Peyer's patch (tissue), 4 donors: ENCODE measurements around the gene PALS2. TPM values are rescaled to one million over a fixed set of nuclear protein-coding genes. Genes with fewer than 3 reads are reported as not detected.

Experiments
- DNase-seq, 3 donors: peaks; one replicate each; pipeline ENCODE4 v3.0.0-alpha.2; 2017 to 2019
- H3K27ac ChIP-seq, 4 donors: fragments of 200-600 bp; sonication (generic); one replicate each; pipeline ENCODE4 v1.5.1; 2016 to 2019
- H3K27me3 ChIP-seq, 2 donors: fragments of 200-600 bp; sonication (generic); one replicate each; pipeline ENCODE4 v1.5.1; 2019
- H3K36me3 ChIP-seq, 3 donors: fragments of 200-600 bp; sonication (generic); one replicate each; pipeline ENCODE4 v1.5.1; 2016 to 2019
- H3K4me1 ChIP-seq, 4 donors: fragments of 200-600 bp; sonication (generic); one replicate each; pipeline ENCODE4 v1.5.1; 2016 to 2019
- H3K4me3 ChIP-seq, 4 donors: fragments of 200-600 bp; sonication (generic); 1 replicate in 3 of 4; 2 replicates in 1 of 4; pipeline ENCODE4 v1.5.1; 2016 to 2019; ENCODE audit warnings: mild to moderate bottlenecking in 1 of 4
- H3K9me3 ChIP-seq, 4 donors: fragments of 200-600 bp; sonication (generic); one replicate each; pipeline ENCODE4 v1.5.1; 2016 to 2019; ENCODE audit warnings: mild to moderate bottlenecking in 1 of 4
- POLR2A ChIP-seq, 2 donors: fragments of 450-650 bp; IDR thresholded peaks; one replicate each; pipeline ENCODE4 v1.5.1; 2017; ENCODE audit warnings: antibody characterized with exemption in 2 of 2, mild to moderate bottlenecking in 2 of 2, moderate library complexity in 2 of 2
- total RNA-seq, 4 donors: library from RNA; depleted of rRNA; stranded (reverse); fragments of >200 nt; gene quantifications; one replicate each; pipeline ENCODE4 v1.1.0, GENCODE V29; 2016
- TF ChIP-seq, protein P1 (sequence below), 6 experiments: fragments of 450-650 bp in 4 of 6; fragments of 200-600 bp in 2 of 6; sonication (generic) in 1 of 6; IDR thresholded peaks; one replicate each; pipeline ENCODE4 v1.5.1; 2017 to 2019; ENCODE audit warnings: antibody characterized with exemption in 6 of 6, mild to moderate bottlenecking in 3 of 6, moderate library complexity in 1 of 6

The PALS2 gene
- total RNA-seq, 4 donors from 2014 or later = 15.3 to 24.8 (median 20.3) TPM

- Histone ChIP-seq H3K4me1 (peaks cover 0 to 7% (median 3%) of the 10 kb centered on the region in 4 donors), H3K4me3 (no peak overlapping the region), H3K36me3 (no peaks in the 10 kb centered on the region), H3K9me3 (no peaks in the 10 kb centered on the region), H3K27ac (no peak overlapping the region), H3K27me3 (no peaks in the 10 kb centered on the region)
- no peak for TF ChIP-seq POLR2A (IDR thresholded peaks at IDR 0.05)
- TF ChIP-seq, protein P1, sequence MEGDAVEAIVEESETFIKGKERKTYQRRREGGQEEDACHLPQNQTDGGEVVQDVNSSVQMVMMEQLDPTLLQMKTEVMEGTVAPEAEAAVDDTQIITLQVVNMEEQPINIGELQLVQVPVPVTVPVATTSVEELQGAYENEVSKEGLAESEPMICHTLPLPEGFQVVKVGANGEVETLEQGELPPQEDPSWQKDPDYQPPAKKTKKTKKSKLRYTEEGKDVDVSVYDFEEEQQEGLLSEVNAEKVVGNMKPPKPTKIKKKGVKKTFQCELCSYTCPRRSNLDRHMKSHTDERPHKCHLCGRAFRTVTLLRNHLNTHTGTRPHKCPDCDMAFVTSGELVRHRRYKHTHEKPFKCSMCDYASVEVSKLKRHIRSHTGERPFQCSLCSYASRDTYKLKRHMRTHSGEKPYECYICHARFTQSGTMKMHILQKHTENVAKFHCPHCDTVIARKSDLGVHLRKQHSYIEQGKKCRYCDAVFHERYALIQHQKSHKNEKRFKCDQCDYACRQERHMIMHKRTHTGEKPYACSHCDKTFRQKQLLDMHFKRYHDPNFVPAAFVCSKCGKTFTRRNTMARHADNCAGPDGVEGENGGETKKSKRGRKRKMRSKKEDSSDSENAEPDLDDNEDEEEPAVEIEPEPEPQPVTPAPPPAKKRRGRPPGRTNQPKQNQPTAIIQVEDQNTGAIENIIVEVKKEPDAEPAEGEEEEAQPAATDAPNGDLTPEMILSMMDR (IDR thresholded peaks at IDR 0.05) = no peak
- DNase-seq = no peak
Measured at GRCh38 chr7:24570983-24571382, 2.3 kb upstream of the PALS2 start.

DNA sequence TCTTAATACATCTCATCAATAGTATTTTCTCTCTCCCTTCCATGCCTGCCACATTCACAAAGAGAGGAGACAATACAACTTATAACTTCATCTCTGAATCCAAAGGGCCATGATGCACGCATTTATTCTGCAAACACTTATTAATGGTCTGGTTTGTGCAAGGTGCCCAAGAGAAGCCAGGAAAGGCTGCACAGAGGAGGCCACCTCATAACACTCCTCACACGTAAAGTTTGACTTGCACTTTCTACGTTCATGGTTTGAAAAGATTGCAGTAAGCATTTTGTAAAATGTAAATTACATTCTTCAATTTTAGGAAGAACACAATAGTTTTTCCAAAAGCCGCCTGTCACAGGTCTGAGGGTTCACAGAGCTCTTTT, 1.2 kb upstream of the PALS2 start:
- Histone ChIP-seq H3K4me1 (peaks cover 0 to 7% (median 3%) of the 10 kb centered on the region in 4 donors), H3K27me3 (no peaks in the 10 kb centered on the region), H3K36me3 (no peaks in the 10 kb centered on the region), H3K4me3 (no peak overlapping the region), H3K27ac (no peak overlapping the region), H3K9me3 (no peaks in the 10 kb centered on the region)
- DNase-seq = no peak
- TF ChIP-seq POLR2A (IDR thresholded peaks at IDR 0.05) = no peak
- TF ChIP-seq, protein P1 (IDR thresholded peaks at IDR 0.05) = no peak

DNA sequence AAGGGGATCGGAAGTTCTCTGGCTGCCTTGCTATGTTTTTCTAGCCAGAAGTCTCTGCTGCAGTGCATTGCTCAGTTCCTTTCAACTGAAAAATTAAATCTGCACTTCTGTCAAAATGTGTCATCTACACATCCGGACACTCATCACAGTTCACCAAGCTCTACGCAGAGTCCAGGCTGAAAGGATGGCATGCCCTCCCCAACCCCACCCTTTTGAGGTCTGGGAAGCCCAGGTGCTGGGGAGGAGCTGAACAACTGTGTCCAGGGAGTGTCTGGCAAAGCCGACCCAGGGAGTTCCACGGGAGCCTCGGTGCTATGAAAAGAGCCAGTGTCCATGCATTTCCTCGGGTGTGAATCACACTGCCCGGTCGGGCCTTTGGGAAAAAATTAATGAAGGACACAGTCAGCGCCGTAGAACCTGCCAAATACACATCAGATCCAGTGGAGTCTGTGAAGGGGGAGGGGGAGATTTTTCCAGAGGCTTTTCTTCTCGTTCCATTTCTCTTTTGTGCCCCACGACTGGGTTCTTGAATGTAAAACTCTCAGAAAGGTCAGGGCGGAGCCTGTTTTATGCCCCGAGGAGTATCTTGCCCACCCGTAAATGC, 757 bp upstream of the PALS2 start:
- DNase-seq = peak; percentile 19 to 60 (median 53)
- Histone ChIP-seq H3K27me3 (no peaks in the 10 kb centered on the region), H3K36me3 (no peaks in the 10 kb centered on the region), H3K4me3 (peak overlapping the region; percentile 61 to 92 (median 85)), H3K27ac (peak overlapping the region; percentile 56 to 86 (median 80)), H3K9me3 (no peaks in the 10 kb centered on the region), H3K4me1 (peaks cover 0 to 7% (median 3%) of the 10 kb centered on the region in 4 donors)
- TF ChIP-seq, protein P1 (IDR thresholded peaks at IDR 0.05) = no peak
- TF ChIP-seq POLR2A (IDR thresholded peaks at IDR 0.05) = no peak

DNA sequence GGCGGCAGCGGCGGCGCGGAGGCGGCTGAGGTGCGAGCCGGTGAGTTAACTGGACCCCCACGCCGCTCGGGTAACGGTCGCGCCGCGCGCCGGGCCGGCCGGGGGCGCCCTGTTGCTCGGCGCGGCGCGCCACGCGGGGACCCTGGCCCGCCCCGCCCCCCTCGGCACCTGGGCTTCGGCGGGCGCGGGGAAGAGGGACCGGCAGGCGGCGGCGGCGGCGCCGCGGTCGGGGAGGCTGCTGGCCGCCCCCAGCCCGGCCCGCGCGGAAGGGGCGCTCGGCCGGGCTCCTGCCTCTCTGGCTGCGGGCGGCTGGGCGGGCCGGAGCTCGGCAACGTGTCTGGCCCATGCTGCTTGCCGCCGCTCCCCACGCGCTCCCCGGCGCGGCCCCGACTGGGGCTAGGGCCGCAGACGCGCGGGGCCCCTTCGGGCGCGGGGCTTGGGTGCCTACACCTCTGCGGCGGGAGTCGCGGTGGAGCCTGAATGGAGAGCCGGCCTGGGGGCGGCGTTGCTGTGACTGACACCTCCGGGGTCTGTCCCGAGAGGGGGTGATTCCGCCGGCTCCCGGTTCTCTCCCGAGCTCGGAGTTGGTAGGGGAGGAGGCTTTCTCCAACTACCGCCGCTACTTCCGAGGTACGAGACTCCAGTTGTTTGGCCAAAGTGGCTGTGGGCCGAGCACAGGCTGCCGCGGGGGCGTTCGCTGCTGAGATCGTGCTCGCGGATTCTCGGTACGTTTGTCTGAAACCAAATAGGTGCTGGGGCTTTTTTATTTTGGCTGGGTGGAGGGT, 494 bp downstream of the PALS2 start:
- H3K4me3 ChIP-seq = peak overlapping the region; percentile 61 to 92 (median 85)
- H3K27me3 ChIP-seq = no peaks in the 10 kb centered on the region
- H3K4me1 ChIP-seq = peaks cover 3 to 7% (median 6%) of the 10 kb centered on the region in 4 donors
- TF ChIP-seq POLR2A (IDR thresholded peaks at IDR 0.05) = peak in 1 of 2 donors; percentile 4
- TF ChIP-seq, protein P1 (IDR thresholded peaks at IDR 0.05) = peak in 2 of 6 experiments; percentile 0 to 10
- no peaks in the 10 kb centered on the region for H3K36me3 ChIP-seq
- no peaks in the 10 kb centered on the region for H3K9me3 ChIP-seq
- peak; percentile 44 to 67 (median 67) for DNase-seq
- H3K27ac ChIP-seq = peak overlapping the region; percentile 56 to 86 (median 80)

GRCh38 chr7:24574386-24574785, 1.1 kb downstream of the PALS2 start:
- Histone ChIP-seq H3K4me3 (peak overlapping the region; percentile 61 to 92 (median 85)), H3K36me3 (no peaks in the 10 kb centered on the region), H3K27ac (peak overlapping the region; percentile 55 to 85 (median 74)), H3K27me3 (no peaks in the 10 kb centered on the region), H3K4me1 (peaks cover 3 to 7% (median 6%) of the 10 kb centered on the region in 4 donors), H3K9me3 (no peaks in the 10 kb centered on the region)
- no peak for DNase-seq
- no peak for TF ChIP-seq POLR2A (IDR thresholded peaks at IDR 0.05)
- TF ChIP-seq, protein P1 (IDR thresholded peaks at IDR 0.05) = no peak
